Nephron (organoid): ENCODE measurements around the gene SLAMF8.
A peak's percentile ranks its signal among the peaks of the same experiment; 100 is the strongest.

Source experiments
- H3K27ac Mint-ChIP-seq, 3 experiments: 2 replicates each; pipeline ENCODE4 v1.8.0; 2020; ENCODE audit warnings: mixed read lengths in 3 of 3, mild to moderate bottlenecking in 2 of 3, moderate library complexity in 1 of 3
- H3K27me3 Mint-ChIP-seq: 2 replicates; pipeline ENCODE4 v1.8.0; 2021; ENCODE audit warnings: low read depth, mild to moderate bottlenecking, moderate library complexity, mixed read lengths
- H3K36me3 Mint-ChIP-seq: 2 replicates; pipeline ENCODE4 v1.8.0; 2020; ENCODE audit warnings: low read depth, mixed read lengths
- H3K4me1 Mint-ChIP-seq: 2 replicates; pipeline ENCODE4 v1.8.0; 2020; ENCODE audit warnings: mixed read lengths
- H3K4me3 Mint-ChIP-seq, 3 experiments: 2 replicates each; pipeline ENCODE4 v1.8.0; 2020; ENCODE audit warnings: mild to moderate bottlenecking in 3 of 3, mixed read lengths in 3 of 3, moderate library complexity in 2 of 3
- H3K9me3 Mint-ChIP-seq: 2 replicates; pipeline ENCODE4 v1.8.0; 2020; ENCODE audit warnings: mixed read lengths
- TF ChIP-seq, protein P1 (sequence below), 3 experiments: fragments of 200-600 bp; sonication (generic); IDR thresholded peaks; one replicate each; pipeline ENCODE4 v1.5.0; 2021; ENCODE audit warnings: antibody characterized with exemption in 3 of 3; ENCODE audit not compliant: unreplicated experiment in 3 of 3

Gene SLAMF8

GRCh38 chr1:159783724-159784123 lies 42.9 kb upstream of the SLAMF8 start:
- TF ChIP-seq, protein P1, sequence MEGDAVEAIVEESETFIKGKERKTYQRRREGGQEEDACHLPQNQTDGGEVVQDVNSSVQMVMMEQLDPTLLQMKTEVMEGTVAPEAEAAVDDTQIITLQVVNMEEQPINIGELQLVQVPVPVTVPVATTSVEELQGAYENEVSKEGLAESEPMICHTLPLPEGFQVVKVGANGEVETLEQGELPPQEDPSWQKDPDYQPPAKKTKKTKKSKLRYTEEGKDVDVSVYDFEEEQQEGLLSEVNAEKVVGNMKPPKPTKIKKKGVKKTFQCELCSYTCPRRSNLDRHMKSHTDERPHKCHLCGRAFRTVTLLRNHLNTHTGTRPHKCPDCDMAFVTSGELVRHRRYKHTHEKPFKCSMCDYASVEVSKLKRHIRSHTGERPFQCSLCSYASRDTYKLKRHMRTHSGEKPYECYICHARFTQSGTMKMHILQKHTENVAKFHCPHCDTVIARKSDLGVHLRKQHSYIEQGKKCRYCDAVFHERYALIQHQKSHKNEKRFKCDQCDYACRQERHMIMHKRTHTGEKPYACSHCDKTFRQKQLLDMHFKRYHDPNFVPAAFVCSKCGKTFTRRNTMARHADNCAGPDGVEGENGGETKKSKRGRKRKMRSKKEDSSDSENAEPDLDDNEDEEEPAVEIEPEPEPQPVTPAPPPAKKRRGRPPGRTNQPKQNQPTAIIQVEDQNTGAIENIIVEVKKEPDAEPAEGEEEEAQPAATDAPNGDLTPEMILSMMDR (IDR thresholded peaks at IDR 0.05; ENCODE audit: unreplicated experiment in 3 of 3) = no peak
- peaks cover 23% of the 10 kb centered on the region for H3K4me1 Mint-ChIP-seq

GRCh38 chr1:159786465-159786864 lies 40.2 kb upstream of the SLAMF8 start:
- Mint-ChIP-seq H3K36me3 (no peaks in the 10 kb centered on the region), H3K9me3 (no peaks in the 10 kb centered on the region), H3K27me3 (peaks cover 9% of the 10 kb centered on the region), H3K27ac (no peak overlapping the region), H3K4me3 (no peak overlapping the region), H3K4me1 (peaks cover 13% of the 10 kb centered on the region)
- TF ChIP-seq, protein P1 (IDR thresholded peaks at IDR 0.05; ENCODE audit: unreplicated experiment in 3 of 3) = no peak

More at GRCh38 chr1:159783724-159784123, 42.9 kb upstream of the SLAMF8 start:
- H3K27ac Mint-ChIP-seq = peak overlapping the region in 1 of 3 experiments; percentile 8
- H3K27me3 Mint-ChIP-seq = no peaks in the 10 kb centered on the region
- no peaks in the 10 kb centered on the region for H3K36me3 Mint-ChIP-seq
- no peaks in the 10 kb centered on the region for H3K9me3 Mint-ChIP-seq
- peak overlapping the region in 2 of 3 experiments; percentile 17 to 82 for H3K4me3 Mint-ChIP-seq

DNA sequence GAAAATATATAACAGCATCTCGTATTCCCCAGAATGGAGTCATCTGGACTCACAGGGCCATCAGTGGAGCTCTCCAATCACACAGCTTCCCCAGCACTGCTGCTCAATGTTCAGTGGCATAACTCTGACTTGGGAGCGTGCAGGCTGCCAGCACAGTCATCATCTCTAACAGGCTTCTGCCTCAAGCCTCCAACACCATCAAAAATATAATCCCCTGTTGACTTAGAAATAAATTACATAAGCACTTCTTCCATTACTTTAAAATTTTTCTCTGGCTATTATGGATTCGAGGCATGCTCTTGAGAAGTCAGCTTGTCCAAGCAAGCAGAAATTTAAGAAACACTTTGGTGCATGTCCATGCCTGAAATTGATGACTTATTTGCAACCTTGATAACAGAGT lies 39.7 kb upstream of the SLAMF8 start:
- Mint-ChIP-seq H3K27ac (peak overlapping the region in 1 of 3 experiments; percentile 25), H3K4me3 (no peak overlapping the region), H3K9me3 (no peaks in the 10 kb centered on the region), H3K4me1 (peaks cover 11% of the 10 kb centered on the region), H3K27me3 (peaks cover 14% of the 10 kb centered on the region), H3K36me3 (no peaks in the 10 kb centered on the region)
- TF ChIP-seq, protein P1 (IDR thresholded peaks at IDR 0.05; ENCODE audit: unreplicated experiment in 3 of 3) = no peak

DNA sequence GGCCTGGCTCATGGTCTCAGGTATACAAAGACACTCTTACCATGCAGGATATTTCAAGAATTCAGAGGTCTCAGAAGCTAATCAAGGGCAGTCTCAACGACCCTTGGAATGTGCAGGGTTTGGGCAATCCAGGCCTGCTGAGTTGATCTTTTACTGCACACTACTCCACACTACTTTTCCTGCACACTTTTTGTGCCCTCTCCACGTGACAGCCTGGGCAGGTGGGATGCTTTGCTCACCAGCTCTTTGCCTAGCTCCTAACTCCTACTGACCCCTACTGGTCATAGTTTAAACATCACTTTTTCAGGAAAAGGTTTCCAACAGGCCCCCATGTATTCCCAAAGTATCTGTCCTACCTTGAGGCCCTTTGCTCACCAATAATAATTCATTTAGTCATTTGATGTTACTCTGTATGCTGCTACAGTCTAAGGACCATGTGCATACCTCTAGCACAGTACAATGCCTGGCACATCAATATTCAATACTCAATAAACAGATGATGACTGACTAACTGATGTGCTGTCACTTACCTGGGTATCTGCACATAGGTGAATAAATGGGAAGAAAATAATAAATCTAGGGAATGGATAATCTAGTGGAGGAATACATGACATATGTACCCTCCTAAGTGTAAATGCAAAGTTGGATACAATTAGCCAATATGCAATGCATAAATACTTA lies 36.3 kb upstream of the SLAMF8 start:
- Mint-ChIP-seq H3K9me3 (no peaks in the 10 kb centered on the region), H3K36me3 (no peaks in the 10 kb centered on the region), H3K27ac (peak overlapping the region in 1 of 3 experiments; percentile 62), H3K4me3 (no peak overlapping the region), H3K27me3 (peaks cover 32% of the 10 kb centered on the region), H3K4me1 (peaks cover 11% of the 10 kb centered on the region)
- TF ChIP-seq, protein P1 (IDR thresholded peaks at IDR 0.05; ENCODE audit: unreplicated experiment in 3 of 3) = peak; percentile 37 to 60 (median 41)

- TF ChIP-seq, protein P1 (IDR thresholded peaks at IDR 0.05; ENCODE audit: unreplicated experiment in 3 of 3) = no peak
- H3K27me3 Mint-ChIP-seq = peaks cover 32% of the 10 kb centered on the region
- H3K27ac Mint-ChIP-seq = no peak overlapping the region
- H3K9me3 Mint-ChIP-seq = no peaks in the 10 kb centered on the region
- no peaks in the 10 kb centered on the region for H3K36me3 Mint-ChIP-seq
- H3K4me3 Mint-ChIP-seq = no peak overlapping the region
- peaks cover 11% of the 10 kb centered on the region for H3K4me1 Mint-ChIP-seq
Measured at GRCh38 chr1:159791031-159791430, 35.6 kb upstream of the SLAMF8 start.

- H3K27me3 Mint-ChIP-seq = peaks cover 34% of the 10 kb centered on the region
- H3K36me3 Mint-ChIP-seq = no peaks in the 10 kb centered on the region
- H3K27ac Mint-ChIP-seq = no peak overlapping the region
- H3K4me3 Mint-ChIP-seq = no peak overlapping the region
- H3K9me3 Mint-ChIP-seq = no peaks in the 10 kb centered on the region
- TF ChIP-seq, protein P1 (IDR thresholded peaks at IDR 0.05; ENCODE audit: unreplicated experiment in 3 of 3) = no peak
- H3K4me1 Mint-ChIP-seq = peaks cover 7% of the 10 kb centered on the region
Measured at GRCh38 chr1:159791461-159791860, 35.2 kb upstream of the SLAMF8 start.
